Gastrocnemius medialis (tissue), 4 donors: Measurements from ENCODE around the gene SLX9. TPM values are rescaled to one million over a fixed set of nuclear protein-coding genes. Genes with fewer than 3 reads are reported as not detected.

Experiments used
- ATAC-seq, 2 donors: fragments of 150-250 bp; one replicate each; pipeline ENCODE4 v1.9.1; 2016
- DNase-seq, 2 donors: peaks; one replicate each; pipeline ENCODE4 v3.0.0-alpha.2; 2019
- H3K27ac ChIP-seq, 4 donors: fragments of 200-600 bp; sonication (generic); 1 replicate in 1 of 4; 2 replicates in 3 of 4; pipeline ENCODE4 v1.5.1; 2016 to 2018; ENCODE audit warnings: mild to moderate bottlenecking in 2 of 4, moderate library complexity in 1 of 4
- H3K27me3 ChIP-seq, 3 donors: fragments of 200-600 bp; sonication (generic) in 2 of 3; 1 replicate in 1 of 3; 2 replicates in 2 of 3; pipeline versions ENCODE4 v1.5.1 to v1.6.0; 2016 to 2019; ENCODE audit warnings: mild to moderate bottlenecking in 1 of 3, moderate library complexity in 1 of 3
- H3K36me3 ChIP-seq, 2 donors: fragments of 200-600 bp; sonication (generic) in 1 of 2; one replicate each; pipeline ENCODE4 v1.5.1; 2017 to 2018
- H3K4me1 ChIP-seq, 2 donors: fragments of 200-600 bp; sonication (generic) in 1 of 2; one replicate each; pipeline ENCODE4 v1.5.1; 2016 to 2017; ENCODE audit warnings: mild to moderate bottlenecking in 2 of 2
- H3K4me3 ChIP-seq, 4 donors: fragments of 200-600 bp; sonication (generic) in 3 of 4; 1 replicate in 1 of 4; 2 replicates in 3 of 4; pipeline ENCODE4 v1.5.1; 2016 to 2019; ENCODE audit warnings: mild to moderate bottlenecking in 2 of 4
- H3K9me3 ChIP-seq, 3 donors: fragments of 200-600 bp; sonication (generic) in 2 of 3; 1 replicate in 1 of 3; 2 replicates in 2 of 3; pipeline ENCODE4 v1.5.1; 2016 to 2019
- POLR2A ChIP-seq, 2 donors: fragments of 450-650 bp; IDR thresholded peaks; one replicate each; pipeline ENCODE4 v1.6.1; 2017; ENCODE audit warnings: antibody characterized with exemption in 2 of 2, mild to moderate bottlenecking in 2 of 2, moderate library complexity in 2 of 2
- in situ Hi-C, 4 donors: fragments of 200-750 bp; cut with MboI; loops; one replicate each; pipeline versions ENCODE4 v1.15.0 to v1.8.0; 2017; ENCODE audit warnings: low sequenced_read_pairs in 4 of 4
- intact Hi-C: fragments of 100-400 bp; cut with DNase I; formaldehyde crosslinking; loops from one replicate; pipeline ENCODE4 v1.15.1; 2023; ENCODE audit warnings: low total_unique reads
- total RNA-seq, 4 donors: library from RNA; depleted of rRNA; stranded (reverse); fragments of >200 nt; gene quantifications; one replicate each; pipeline versions ENCODE4 v1.1.0 to v1.2.3, GENCODE V29; 2016
- TF ChIP-seq, protein P1 (sequence below), 5 experiments: fragments of 450-650 bp in 3 of 5; fragments of 200-600 bp in 2 of 5; sonication (generic) in 2 of 5; IDR thresholded peaks in 4 of 5; conservative IDR thresholded peaks in 1 of 5; 1 replicate in 4 of 5; 2 replicates in 1 of 5; pipeline ENCODE4 v1.5.1; 2016 to 2019; ENCODE audit warnings: antibody characterized with exemption in 5 of 5, mild to moderate bottlenecking in 3 of 5, moderate library complexity in 3 of 5

SLX9 gene
- total RNA-seq, 4 donors from 2014 or later = 23.7 to 37.6 (median 25.8) TPM

DNA sequence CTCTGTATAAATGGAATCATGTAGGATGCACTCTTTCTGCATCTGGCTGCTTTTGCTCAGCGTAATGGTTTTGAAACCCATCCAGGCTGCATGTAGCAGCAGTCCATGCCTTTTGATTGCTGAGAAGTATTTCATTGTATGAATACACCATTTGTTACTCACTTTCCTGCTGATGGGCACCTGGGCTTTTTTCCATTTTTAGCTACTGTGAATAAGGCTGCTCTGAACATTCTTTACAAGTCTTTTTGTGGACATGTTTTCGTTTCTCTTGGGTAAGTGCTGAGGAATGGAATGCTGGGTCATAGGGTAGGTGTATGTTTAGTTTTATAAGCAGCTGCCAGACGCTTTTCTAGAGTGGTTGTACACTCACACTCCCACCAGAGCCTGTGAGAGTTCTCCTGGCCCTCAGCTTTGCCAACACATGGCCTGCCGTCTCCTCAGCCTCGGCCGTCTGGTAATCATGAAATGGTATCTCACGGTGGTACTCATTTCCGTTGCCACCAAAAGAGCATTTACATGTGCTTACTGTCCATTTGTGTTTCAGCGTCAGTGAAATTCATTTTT is 22.7 kb downstream of the SLX9 start:
- in situ Hi-C loops = no loop called here
- Histone ChIP-seq H3K27me3 (no peaks in the 10 kb centered on the region), H3K36me3 (peaks cover 0 to 7% of the 10 kb centered on the region in 2 donors), H3K4me1 (peaks cover 34 to 35% of the 10 kb centered on the region in 2 donors), H3K27ac (peak overlapping the region in 1 of 4 donors; percentile 3), H3K4me3 (no peak overlapping the region), H3K9me3 (no peaks in the 10 kb centered on the region)
- TF ChIP-seq, protein P1, sequence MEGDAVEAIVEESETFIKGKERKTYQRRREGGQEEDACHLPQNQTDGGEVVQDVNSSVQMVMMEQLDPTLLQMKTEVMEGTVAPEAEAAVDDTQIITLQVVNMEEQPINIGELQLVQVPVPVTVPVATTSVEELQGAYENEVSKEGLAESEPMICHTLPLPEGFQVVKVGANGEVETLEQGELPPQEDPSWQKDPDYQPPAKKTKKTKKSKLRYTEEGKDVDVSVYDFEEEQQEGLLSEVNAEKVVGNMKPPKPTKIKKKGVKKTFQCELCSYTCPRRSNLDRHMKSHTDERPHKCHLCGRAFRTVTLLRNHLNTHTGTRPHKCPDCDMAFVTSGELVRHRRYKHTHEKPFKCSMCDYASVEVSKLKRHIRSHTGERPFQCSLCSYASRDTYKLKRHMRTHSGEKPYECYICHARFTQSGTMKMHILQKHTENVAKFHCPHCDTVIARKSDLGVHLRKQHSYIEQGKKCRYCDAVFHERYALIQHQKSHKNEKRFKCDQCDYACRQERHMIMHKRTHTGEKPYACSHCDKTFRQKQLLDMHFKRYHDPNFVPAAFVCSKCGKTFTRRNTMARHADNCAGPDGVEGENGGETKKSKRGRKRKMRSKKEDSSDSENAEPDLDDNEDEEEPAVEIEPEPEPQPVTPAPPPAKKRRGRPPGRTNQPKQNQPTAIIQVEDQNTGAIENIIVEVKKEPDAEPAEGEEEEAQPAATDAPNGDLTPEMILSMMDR (IDR thresholded peaks at IDR 0.05 in 4 of 5, conservative IDR thresholded peaks at IDR 0.05 in 1 of 5) = no peak
- TF ChIP-seq POLR2A (IDR thresholded peaks at IDR 0.05) = no peak
- no peak for DNase-seq
- ATAC-seq = no peak
- intact Hi-C loops = no loop called here

DNA sequence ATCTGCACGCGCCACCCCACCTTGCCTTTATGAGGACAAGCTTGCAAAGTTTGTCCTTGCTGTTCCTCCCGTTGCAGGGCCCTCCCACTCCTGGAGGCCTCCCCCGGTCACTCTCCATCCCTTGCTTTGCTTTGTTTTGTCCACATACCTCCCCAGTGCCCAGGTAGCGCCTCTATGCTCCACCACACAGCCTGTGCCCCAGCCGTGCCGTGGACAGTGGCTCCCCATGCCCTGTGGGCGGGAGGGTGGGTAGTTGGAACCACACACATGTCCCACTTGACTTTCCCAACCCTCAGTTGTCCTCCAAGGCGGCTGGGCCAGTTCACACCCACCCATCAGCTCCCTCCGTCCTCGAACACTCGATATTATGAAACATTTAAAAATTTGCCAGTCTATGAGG is 24.6 kb downstream of the SLX9 start:
- no peak overlapping the region for H3K4me3 ChIP-seq
- DNase-seq (no peak), ATAC-seq (no peak)
- H3K4me1 ChIP-seq = peaks cover 23% of the 10 kb centered on the region in 2 donors
- no peaks in the 10 kb centered on the region for H3K9me3 ChIP-seq
- in situ Hi-C loops (no loop called here), intact Hi-C loops (no loop called here)
- H3K27me3 ChIP-seq = no peaks in the 10 kb centered on the region
- TF ChIP-seq, protein P1 (IDR thresholded peaks at IDR 0.05 in 4 of 5, conservative IDR thresholded peaks at IDR 0.05 in 1 of 5) = no peak
- no peak for TF ChIP-seq POLR2A (IDR thresholded peaks at IDR 0.05)
- peaks cover 0 to 7% of the 10 kb centered on the region in 2 donors for H3K36me3 ChIP-seq
- no peak overlapping the region for H3K27ac ChIP-seq

DNA sequence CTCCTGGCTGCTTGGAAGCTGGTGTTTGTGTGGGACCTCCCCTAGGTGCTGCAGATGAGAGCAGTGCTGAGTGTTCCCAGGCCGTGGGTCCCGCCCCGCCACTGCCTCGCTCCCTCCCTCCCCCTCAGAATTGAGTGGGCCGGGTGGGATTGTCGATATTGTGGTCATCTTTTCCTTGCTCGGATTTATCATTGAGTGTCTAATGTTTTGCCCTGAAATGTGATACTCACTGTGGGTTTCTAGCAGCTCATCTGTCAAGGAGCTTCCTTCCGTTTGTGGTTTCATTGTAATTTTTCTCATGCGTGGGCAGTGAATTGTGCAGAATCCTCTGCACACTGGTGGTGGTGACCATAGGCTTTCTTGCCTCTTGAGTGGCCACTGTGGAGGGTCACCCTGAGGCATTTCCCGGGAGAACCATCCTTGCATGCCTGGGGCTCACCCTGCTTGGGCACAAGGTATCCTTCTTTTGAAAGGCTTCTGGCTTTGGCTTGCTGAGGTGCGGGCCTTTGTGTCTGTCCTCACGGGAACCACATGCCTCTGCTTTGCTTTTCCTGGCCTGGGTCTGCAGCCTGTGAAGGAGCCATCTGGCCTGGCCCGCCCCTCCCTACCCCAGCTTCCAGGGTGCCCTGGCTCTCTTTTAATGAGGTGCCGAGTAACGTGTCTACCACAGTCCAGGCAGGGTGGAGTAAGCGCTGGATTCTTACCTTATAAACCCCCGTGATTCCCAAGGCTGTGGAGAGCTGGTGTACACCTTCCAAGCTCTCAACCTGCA is 25.6 kb downstream of the SLX9 start:
- in situ Hi-C loops = no loop called here

DNA sequence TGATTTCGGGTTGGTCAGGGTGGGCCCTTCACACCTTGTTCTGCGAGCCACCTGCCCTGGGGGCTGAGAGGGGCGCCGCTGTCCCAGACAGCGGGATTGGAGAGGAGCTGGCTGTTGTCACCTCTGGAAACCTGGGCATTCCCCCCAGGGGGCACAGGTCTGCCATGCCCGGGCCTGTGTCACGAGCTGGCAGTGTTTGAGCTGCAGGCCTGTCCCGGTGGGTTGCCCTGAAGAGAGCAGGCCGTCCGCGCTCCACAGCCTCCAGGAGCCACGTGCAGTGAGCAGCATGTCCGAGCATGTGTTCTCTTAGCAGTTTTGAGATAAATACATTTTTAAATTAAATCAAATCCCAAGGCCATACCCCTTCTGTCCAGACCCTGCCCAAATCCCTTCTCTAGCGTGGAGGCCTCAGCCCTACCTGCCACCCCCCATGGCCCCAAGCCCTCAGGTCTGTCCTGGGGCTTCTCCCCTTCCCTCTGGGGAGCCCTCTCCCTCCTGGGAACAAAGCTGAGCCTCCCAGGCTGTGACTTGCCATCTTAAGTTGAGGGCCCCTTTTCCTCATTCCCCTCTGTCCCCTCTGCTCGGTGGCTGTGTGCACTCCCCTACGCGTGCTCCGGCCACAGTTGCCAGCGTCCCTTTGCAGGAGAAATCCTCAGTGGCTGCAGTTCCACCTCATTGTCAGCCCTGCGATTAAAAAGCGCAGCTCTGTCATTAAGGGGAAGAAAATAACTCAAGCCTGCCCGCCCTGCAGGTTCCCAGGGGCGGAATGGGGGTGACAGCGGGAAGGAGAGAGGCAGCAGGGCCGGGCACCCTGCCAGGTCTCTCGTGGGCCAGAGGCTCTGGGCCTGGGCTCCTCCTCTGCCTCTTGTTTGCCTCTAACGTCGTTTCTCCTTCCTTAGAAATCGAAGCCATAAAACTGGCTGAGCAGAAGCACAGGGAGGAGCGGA is 26.6 kb downstream of the SLX9 start:
- Histone ChIP-seq H3K36me3 (no peaks in the 10 kb centered on the region), H3K27ac (peak overlapping the region in 1 of 4 donors; percentile 27), H3K4me3 (no peak overlapping the region), H3K4me1 (peaks cover 13 to 14% of the 10 kb centered on the region in 2 donors), H3K27me3 (no peaks in the 10 kb centered on the region), H3K9me3 (no peaks in the 10 kb centered on the region)
- no peak for DNase-seq
- no peak for TF ChIP-seq POLR2A (IDR thresholded peaks at IDR 0.05)
- TF ChIP-seq, protein P1 (IDR thresholded peaks at IDR 0.05 in 4 of 5, conservative IDR thresholded peaks at IDR 0.05 in 1 of 5) = no peak
- in situ Hi-C loops (no loop called here), intact Hi-C loops (no loop called here)
- no peak for ATAC-seq

More for the DNA sequence above, 25.6 kb downstream of the SLX9 start:
- ATAC-seq = no peak
- no peak for DNase-seq
- peaks cover 14 to 15% of the 10 kb centered on the region in 2 donors for H3K4me1 ChIP-seq
- TF ChIP-seq POLR2A (IDR thresholded peaks at IDR 0.05) = no peak
- TF ChIP-seq, protein P1 (IDR thresholded peaks at IDR 0.05 in 4 of 5, conservative IDR thresholded peaks at IDR 0.05 in 1 of 5) = no peak
- no peak overlapping the region for H3K27ac ChIP-seq
- no peaks in the 10 kb centered on the region for H3K27me3 ChIP-seq
- H3K36me3 ChIP-seq = peaks cover 0 to 5% of the 10 kb centered on the region in 2 donors
- H3K4me3 ChIP-seq = no peak overlapping the region
- H3K9me3 ChIP-seq = no peaks in the 10 kb centered on the region
- intact Hi-C loops = no loop called here
